ENCODE results near the gene SCYL2. TPM values are rescaled to one million over a fixed set of nuclear protein-coding genes. Genes with fewer than 3 reads are reported as not detected.

Gene SCYL2
- total RNA-seq, 1 donor from 2014 or later = 38.7 TPM

GRCh38 chr12:100267603-100268281 lies 765 bp downstream of the SCYL2 start:
- Mint-ChIP-seq H3K36me3 (ENCODE audit: low read depth) (peaks cover 9% of the 10 kb centered on the region), H3K9me3 (no peaks in the 10 kb centered on the region), H3K4me3 (peak overlapping the region; percentile 99), H3K27ac (peak overlapping the region; percentile 61), H3K4me1 (peaks cover 34% of the 10 kb centered on the region), H3K27me3 (no peaks in the 10 kb centered on the region)
- CTCF ChIA-PET = no interaction called here
- TF ChIP-seq CTCF (IDR thresholded peaks at IDR 0.05) = no peak
- intact Hi-C loops (cut with micrococcal nuclease) = loop anchor here (1.0 to 10.0 kb wide), 6 partner anchors 67 to 1795 kb away; partner anchors contain the start of genes ACTR6, APAF1, BLTP3B and IKBIP
- DNase-seq (no peak), ATAC-seq (ENCODE audit: low read depth) (no peak)
- POLR2A ChIA-PET = interaction anchor here (0.7 to 2.6 kb wide), 3 partner anchors 67 to 128 kb away, joined by 3 to 26 read pairs (median 6); partner anchors contain the start of gene ACTR6

GRCh38 chr12:100268835-100269564 lies 2.0 kb downstream of the SCYL2 start:
- H3K9me3 Mint-ChIP-seq = no peaks in the 10 kb centered on the region
- intact Hi-C loops (cut with micrococcal nuclease) = loop anchor here (5.0 to 10.0 kb wide), 2 partner anchors 1624 to 1767 kb away; partner anchors contain the start of genes APAF1 and IKBIP
- peaks cover 12% of the 10 kb centered on the region for H3K36me3 Mint-ChIP-seq (ENCODE audit: low read depth)
- H3K27me3 Mint-ChIP-seq = no peaks in the 10 kb centered on the region
- H3K4me1 Mint-ChIP-seq = peaks cover 36% of the 10 kb centered on the region
- CTCF ChIA-PET = no interaction called here
- no peak for ATAC-seq (ENCODE audit: low read depth)
- H3K27ac Mint-ChIP-seq = no peak overlapping the region
- DNase-seq = no peak
- no peak for TF ChIP-seq CTCF (IDR thresholded peaks at IDR 0.05)
- H3K4me3 Mint-ChIP-seq = peak overlapping the region; percentile 46
- POLR2A ChIA-PET = no interaction called here

GRCh38 chr12:100273782-100274181 lies 6.8 kb downstream of the SCYL2 start:
- ChIA-PET CTCF (no interaction called here), POLR2A (no interaction called here)
- Mint-ChIP-seq H3K4me3 (no peak overlapping the region), H3K36me3 (ENCODE audit: low read depth) (peaks cover 9% of the 10 kb centered on the region), H3K4me1 (peaks cover 26% of the 10 kb centered on the region), H3K27me3 (no peaks in the 10 kb centered on the region), H3K27ac (no peak overlapping the region), H3K9me3 (no peaks in the 10 kb centered on the region)
- TF ChIP-seq CTCF (IDR thresholded peaks at IDR 0.05) = no peak
- ATAC-seq (ENCODE audit: low read depth) (no peak), DNase-seq (no peak)
- intact Hi-C loops (cut with micrococcal nuclease) = no loop called here

DNA sequence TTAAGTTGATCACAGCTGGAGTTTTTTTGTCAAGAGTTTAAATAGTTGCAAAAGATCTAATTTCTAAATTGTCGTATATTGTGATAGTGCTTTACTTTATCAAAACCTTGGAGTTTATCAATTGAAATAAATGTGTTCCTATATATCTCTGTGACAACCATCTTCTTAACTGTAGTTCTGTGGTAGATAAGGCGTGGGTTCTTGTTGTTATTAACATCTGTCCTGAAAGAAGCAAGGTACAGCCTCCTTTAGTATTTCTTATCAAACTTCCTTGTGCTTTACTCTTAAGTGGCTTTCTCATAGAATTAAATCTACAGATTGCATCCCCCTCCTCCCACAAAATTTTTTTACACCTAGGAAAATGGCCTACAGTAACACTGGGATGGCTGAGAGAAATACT lies 7.3 kb downstream of the SCYL2 start:
- Mint-ChIP-seq H3K4me3 (no peak overlapping the region), H3K9me3 (no peaks in the 10 kb centered on the region), H3K27ac (no peak overlapping the region), H3K36me3 (ENCODE audit: low read depth) (peaks cover 11% of the 10 kb centered on the region), H3K4me1 (peaks cover 22% of the 10 kb centered on the region), H3K27me3 (no peaks in the 10 kb centered on the region)
- POLR2A ChIA-PET = no interaction called here
- intact Hi-C loops (cut with micrococcal nuclease) = no loop called here
- CTCF ChIA-PET = no interaction called here
- ATAC-seq (ENCODE audit: low read depth) (no peak), DNase-seq (no peak)
- no peak for TF ChIP-seq CTCF (IDR thresholded peaks at IDR 0.05)

DNA sequence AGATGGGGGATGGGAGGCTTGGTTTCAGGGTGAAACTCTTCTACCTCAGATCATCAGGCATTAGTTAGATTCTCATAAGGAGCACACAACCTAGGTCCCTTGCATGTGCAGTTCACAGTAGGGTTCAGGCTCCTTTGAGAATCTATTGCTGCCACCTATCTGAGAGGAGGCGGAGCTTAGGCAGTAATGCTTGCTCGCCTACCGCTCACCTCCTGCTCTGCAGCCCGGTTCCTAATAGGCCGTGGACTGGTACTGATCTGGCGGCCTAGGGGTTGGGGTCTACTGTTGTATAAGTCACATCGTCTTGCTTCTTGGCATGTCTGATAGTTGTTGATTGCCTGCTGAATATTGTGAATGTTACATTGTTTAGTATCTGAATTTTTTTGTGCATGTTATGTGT lies 12.2 kb downstream of the SCYL2 start:
- H3K4me3 Mint-ChIP-seq = no peak overlapping the region
- no peak overlapping the region for H3K27ac Mint-ChIP-seq
- TF ChIP-seq CTCF (IDR thresholded peaks at IDR 0.05) = no peak
- no peaks in the 10 kb centered on the region for H3K27me3 Mint-ChIP-seq
- peaks cover 13% of the 10 kb centered on the region for H3K4me1 Mint-ChIP-seq
- DNase-seq (no peak), ATAC-seq (ENCODE audit: low read depth) (no peak)
- H3K36me3 Mint-ChIP-seq (ENCODE audit: low read depth) = peaks cover 22% of the 10 kb centered on the region
- ChIA-PET CTCF (no interaction called here), POLR2A (no interaction called here)
- intact Hi-C loops (cut with micrococcal nuclease) = no loop called here
- no peaks in the 10 kb centered on the region for H3K9me3 Mint-ChIP-seq

Measured in activated B cell treated with CpG ODN at 0.5 μM for 24 hours (primary cell).